Measurements from ENCODE around the gene C17orf107.

The C17orf107 gene

GRCh38 chr17:4951486-4951885, 52.1 kb downstream of the C17orf107 start:
- H3K4me3 ChIP-seq (ENCODE audit: low read length) = no peak overlapping the region
- TF ChIP-seq CTCF (conservative IDR thresholded peaks at IDR 0.05; ENCODE audit: low read depth, low read length) = no peak

More at GRCh38 chr17:4951486-4951885, 52.1 kb downstream of the C17orf107 start:
- DNase-seq (ENCODE audit: low read depth) = no peak
